ENCODE data around the gene CALML3. TPM values are rescaled to one million over a fixed set of nuclear protein-coding genes. Genes with fewer than 3 reads are reported as not detected.

CALML3 gene
- total and polyA plus RNA-seq, 10 of the 15 experiments (the other 5 are each of a cell fraction or from before 2014, with no cell fraction given) = not detected

DNA sequence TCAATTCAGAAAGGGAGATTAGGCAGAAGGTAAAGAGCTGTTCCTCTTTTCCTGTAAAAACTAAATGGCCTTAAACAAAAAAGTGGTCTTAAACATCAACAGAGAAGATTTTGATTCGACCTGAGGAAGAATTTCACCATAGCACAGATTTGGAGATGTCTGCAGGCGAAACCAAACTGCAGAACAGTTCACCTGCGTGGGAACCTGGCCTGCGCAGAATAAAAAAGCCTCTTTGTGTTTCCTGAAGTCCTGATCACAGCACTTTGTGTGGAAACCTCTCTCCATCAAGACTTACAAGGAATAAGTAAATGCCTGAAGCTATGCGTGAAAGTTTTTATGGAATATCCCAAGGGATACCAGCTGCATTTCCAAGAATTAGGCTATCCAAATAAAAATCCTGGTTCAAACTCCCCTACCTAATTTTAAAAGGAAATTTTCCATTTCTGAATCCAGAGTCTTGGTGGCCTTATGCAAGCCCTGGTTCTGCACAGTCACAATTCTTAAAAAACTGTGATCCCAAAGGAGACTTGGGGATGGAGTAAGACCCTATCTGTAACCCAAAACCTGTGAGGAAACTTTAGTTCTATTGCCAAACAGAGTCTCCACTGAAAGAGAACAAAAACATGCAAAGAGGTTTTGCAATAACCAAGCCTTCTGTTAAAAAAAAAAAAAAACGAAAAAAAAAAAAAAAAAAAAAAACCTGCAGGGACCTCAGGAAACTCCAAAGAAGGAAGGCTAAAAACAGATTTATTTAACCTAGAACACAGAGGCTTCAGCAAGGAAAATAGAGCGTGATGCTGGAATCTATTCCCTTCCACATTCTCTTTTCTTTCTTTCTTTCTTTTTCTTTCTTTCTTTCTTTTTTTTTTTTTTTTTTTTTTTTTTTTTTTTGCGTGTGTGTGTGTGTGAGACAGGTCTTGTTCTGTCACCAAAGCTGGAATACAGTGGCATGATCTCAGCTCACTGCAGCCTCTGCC, 10.4 kb downstream of the CALML3 start:
- Histone ChIP-seq H3K4me2 (ENCODE audit: control insufficient read depth, insufficient read depth) (no peak overlapping the region), H3K79me2 (ENCODE audit: control insufficient read depth, insufficient read depth, low read length) (no peaks in the 10 kb centered on the region), H3K9ac (ENCODE audit: control insufficient read depth, insufficient read depth, low read length) (no peak overlapping the region), H3K9me3 (replicated peaks; ENCODE audit: control insufficient read depth, insufficient read depth, low read length) (no peaks in the 10 kb centered on the region), H2AFZ (ENCODE audit: control insufficient read depth, low read depth, low read length) (no peak overlapping the region), H3K27ac (ENCODE audit: control insufficient read depth, insufficient read depth) (no peak overlapping the region), H3K27me3 (replicated peaks in 1 of 2; ENCODE audit: control insufficient read depth in 2 of 2, insufficient read depth in 2 of 2, low read length in 1 of 2) (peaks cover 0 to 1% of the 10 kb centered on the region in 2 experiments; a peak in 2 of 4 replicates), H4K20me1 (ENCODE audit: control insufficient read depth, insufficient read depth) (no peaks in the 10 kb centered on the region), H3K4me3 (no peak overlapping the region), H3K4me1 (ENCODE audit: control insufficient read depth, insufficient read depth, low read length) (no peaks in the 10 kb centered on the region), H3K36me3 (ENCODE audit: control insufficient read depth in 2 of 2, insufficient read depth in 2 of 2, low read length in 1 of 2) (no peaks in the 10 kb centered on the region)
- WGBS (ENCODE audit: insufficient coverage, insufficient replicate concordance, low lambda C conversion rate, missing lambda C conversion rate) = 68% methylated on average over 6 of the region's 8 CpGs
- SMC1A ChIA-PET (ENCODE audit: uncharacterized antibody, unreplicated experiment) = no interaction called here
- TF ChIP-seq ZNF207 (IDR thresholded peaks at IDR 0.05; ENCODE audit: borderline replicate concordance) (no peak), RFX5 (IDR thresholded peaks at IDR 0.05; ENCODE audit: low read depth, low read length) (no peak), TCF3 (IDR thresholded peaks at IDR 0.05; ENCODE audit: borderline replicate concordance, insufficient read depth, low read depth, low read length) (no peak), HDGF (IDR thresholded peaks at IDR 0.05) (no peak), ATF7 (IDR thresholded peaks at IDR 0.05; ENCODE audit: low read depth) (no peak), ESRRA (IDR thresholded peaks at IDR 0.05; ENCODE audit: low read length) (no peak), SUZ12 (IDR thresholded peaks at IDR 0.05; ENCODE audit: unreplicated experiment) (no peak), CREB1 (IDR thresholded peaks at IDR 0.05; ENCODE audit: low read depth) (no peak), WRNIP1 (IDR thresholded peaks at IDR 0.05; ENCODE audit: borderline replicate concordance, low read depth, low read length) (no peak), POLR2AphosphoS5 (IDR thresholded peaks at IDR 0.05; ENCODE audit: low read length) (no peak), SMAD5 (IDR thresholded peaks at IDR 0.05; ENCODE audit: low read depth) (no peak), NFYB (IDR thresholded peaks at IDR 0.05; ENCODE audit: insufficient read depth, low read depth, low read length) (no peak), USF2 (IDR thresholded peaks at IDR 0.05; ENCODE audit: borderline replicate concordance, low read depth, low read length) (no peak), HCFC1 (IDR thresholded peaks at IDR 0.05; ENCODE audit: low read length) (no peak), HDAC2 (IDR thresholded peaks at IDR 0.05) (no peak), ASH2L (IDR thresholded peaks at IDR 0.05; ENCODE audit: borderline replicate concordance, low read depth) (no peak)
- TF ChIP-seq, protein P1, sequence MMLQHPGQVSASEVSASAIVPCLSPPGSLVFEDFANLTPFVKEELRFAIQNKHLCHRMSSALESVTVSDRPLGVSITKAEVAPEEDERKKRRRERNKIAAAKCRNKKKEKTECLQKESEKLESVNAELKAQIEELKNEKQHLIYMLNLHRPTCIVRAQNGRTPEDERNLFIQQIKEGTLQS (IDR thresholded peaks at IDR 0.05; ENCODE audit: borderline replicate concordance, extremely low read depth, low read depth, low read length) = no peak
- TF ChIP-seq, protein P2, sequence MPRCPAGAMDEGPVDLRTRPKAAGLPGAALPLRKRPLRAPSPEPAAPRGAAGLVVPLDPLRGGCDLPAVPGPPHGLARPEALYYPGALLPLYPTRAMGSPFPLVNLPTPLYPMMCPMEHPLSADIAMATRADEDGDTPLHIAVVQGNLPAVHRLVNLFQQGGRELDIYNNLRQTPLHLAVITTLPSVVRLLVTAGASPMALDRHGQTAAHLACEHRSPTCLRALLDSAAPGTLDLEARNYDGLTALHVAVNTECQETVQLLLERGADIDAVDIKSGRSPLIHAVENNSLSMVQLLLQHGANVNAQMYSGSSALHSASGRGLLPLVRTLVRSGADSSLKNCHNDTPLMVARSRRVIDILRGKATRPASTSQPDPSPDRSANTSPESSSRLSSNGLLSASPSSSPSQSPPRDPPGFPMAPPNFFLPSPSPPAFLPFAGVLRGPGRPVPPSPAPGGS (IDR thresholded peaks at IDR 0.05; ENCODE audit: borderline replicate concordance, insufficient read depth, low read depth, low read length, poor library complexity, severe bottlenecking) = no peak
- no peak for ATAC-seq
- RAD21 ChIA-PET (ENCODE audit: unreplicated experiment) = interaction anchor here (0.6 kb wide), 1 partner anchor 25 kb away, joined by 3 read pairs; no protein-coding TSS in a partner anchor
- POLR2A ChIA-PET = no interaction called here
- DNase-seq (ENCODE audit: low read depth, low spot score) = no peak
- CTCF ChIA-PET = no interaction called here
- BruUV-seq (replicated peaks) = no TSS peak
- intact Hi-C loops (cut with micrococcal nuclease; ENCODE audit: unreplicated experiment) = no loop called here
- FAIRE-seq = no peak
- in situ Hi-C loops (cut with MboI) = no loop called here

All from GM12878 (cell line).